HFF-Myc (cell line): ENCODE data around the gene SELENBP1.

ENCODE experiments used
- DNase-seq: peaks from one replicate; pipeline ENCODE4 v3.0.0-alpha.2; 2011; ENCODE audit warnings: low read depth; ENCODE audit errors: extremely low read depth
- H3K4me3 ChIP-seq: replicated peaks from 2 replicates; pipeline ENCODE4 v1.5.1; 2011; ENCODE audit warnings: low read depth, mild to moderate bottlenecking, control low read depth, low read length
- TF ChIP-seq, protein P1 (sequence below): IDR thresholded peaks from 2 replicates; pipeline ENCODE4 v1.5.1; 2012; ENCODE audit warnings: mild to moderate bottlenecking, low read depth, low read length, control low read depth; ENCODE audit errors: missing control alignments

The SELENBP1 gene

DNA sequence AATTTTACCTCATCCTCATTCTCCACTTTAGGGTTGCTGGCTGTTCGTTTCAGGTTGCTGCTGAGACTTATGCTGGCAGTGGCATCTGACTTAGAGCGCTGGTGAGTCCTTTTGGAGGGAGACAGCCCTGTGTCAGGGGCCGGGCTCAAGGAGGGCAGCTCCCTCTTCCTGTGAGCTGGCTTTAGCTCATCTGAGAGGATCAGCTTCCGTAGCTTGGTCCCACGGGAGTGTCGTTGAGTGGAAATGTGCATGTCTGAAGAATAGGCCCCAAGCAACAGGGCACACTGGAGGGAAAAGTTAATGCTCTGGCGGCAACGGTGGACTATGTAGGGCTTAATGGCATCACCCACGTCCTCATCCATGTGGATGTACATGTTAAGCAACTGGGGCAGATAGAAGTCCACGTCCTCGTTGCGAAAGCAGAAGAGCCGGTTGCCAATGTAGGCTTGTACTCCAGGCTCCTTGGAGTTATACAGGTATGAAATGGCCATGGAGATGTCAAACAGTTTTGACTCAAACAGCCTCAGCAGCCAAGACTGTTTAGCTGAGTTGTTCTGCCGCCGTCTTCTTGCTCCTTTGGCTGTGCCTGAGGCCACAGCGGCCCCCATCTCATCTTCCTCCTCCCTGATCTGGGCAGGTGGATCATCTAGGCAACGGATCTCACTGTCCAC is 56.8 kb downstream of the SELENBP1 start:
- H3K4me3 ChIP-seq, result no peak overlapping the region
- no peak for DNase-seq
- TF ChIP-seq, protein P1, sequence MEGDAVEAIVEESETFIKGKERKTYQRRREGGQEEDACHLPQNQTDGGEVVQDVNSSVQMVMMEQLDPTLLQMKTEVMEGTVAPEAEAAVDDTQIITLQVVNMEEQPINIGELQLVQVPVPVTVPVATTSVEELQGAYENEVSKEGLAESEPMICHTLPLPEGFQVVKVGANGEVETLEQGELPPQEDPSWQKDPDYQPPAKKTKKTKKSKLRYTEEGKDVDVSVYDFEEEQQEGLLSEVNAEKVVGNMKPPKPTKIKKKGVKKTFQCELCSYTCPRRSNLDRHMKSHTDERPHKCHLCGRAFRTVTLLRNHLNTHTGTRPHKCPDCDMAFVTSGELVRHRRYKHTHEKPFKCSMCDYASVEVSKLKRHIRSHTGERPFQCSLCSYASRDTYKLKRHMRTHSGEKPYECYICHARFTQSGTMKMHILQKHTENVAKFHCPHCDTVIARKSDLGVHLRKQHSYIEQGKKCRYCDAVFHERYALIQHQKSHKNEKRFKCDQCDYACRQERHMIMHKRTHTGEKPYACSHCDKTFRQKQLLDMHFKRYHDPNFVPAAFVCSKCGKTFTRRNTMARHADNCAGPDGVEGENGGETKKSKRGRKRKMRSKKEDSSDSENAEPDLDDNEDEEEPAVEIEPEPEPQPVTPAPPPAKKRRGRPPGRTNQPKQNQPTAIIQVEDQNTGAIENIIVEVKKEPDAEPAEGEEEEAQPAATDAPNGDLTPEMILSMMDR, result no peak
